Stimulated activated CD8-positive, alpha-beta memory T cell treated with anti-CD3 and anti-CD28 coated beads, Interleukin-4, amount 100 ng/mL, for 24 hours (primary cell): ENCODE measurements around the gene TBC1D9B.
A peak's percentile ranks its signal among the peaks of the same experiment; 100 is the strongest.

Experiments used
- DNase-seq: peaks from one replicate; pipeline ENCODE4 v3.0.0-alpha.2; 2020; ENCODE audit warnings: low read depth

Gene TBC1D9B

DNA sequence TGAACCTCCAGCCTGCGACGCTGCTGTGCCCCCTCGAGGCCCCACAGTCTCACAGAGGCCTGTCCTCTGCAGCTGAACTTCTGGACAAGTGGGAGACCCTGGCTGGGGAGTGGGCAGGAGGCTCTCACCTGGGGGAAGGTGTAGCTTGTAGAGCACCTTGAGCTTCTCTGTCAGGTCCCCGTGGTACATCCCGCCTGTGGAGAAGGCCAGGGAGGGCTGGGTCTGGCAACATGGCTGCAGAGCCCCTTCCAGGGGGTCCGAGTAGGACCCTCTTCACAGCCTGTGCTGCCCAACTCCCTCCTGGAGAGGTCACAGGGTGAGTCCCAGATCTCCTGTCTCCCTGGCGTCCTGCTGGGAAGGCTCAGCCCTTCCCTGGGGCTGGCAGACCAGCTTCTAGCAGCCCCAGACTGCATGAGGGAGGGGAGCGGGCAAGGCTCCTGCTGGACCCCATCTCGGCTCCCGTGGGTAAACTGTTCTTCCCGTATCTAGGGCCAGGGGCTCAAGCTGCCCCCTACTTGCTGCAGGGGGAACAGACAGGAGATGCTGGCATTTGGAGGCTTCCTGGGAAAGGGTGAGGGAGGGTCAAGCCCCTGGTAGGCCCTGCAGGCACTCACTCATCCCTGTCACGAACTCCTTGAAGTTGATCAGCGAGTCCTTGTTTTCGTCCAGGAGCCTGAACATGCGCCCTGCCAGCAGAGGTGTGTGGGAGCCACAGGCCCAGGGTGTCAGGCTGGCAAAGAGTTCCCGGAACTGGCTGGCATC is 37.9 kb downstream of the TBC1D9B start:
- DNase-seq, result no peak

DNA sequence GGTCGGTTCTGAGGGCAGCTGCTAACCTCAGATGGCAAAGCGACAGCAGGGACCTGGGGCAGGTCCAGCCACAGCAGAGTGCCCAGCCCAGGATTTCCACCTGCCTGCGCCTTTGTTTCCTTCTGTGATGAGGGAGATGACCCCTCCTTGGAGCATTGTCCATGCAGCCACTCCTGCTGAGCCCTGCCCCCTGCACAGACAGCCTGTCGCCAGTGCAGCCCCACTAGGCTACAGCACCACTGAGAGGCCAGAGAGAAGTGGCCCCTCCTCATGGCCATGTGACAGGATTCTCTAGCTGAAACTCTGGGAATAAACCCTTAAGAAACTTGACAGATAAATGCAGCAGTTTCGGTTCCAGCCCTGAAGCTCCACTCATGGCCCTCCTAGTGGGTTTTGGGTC is 38.6 kb downstream of the TBC1D9B start:
- no peak for DNase-seq

DNA sequence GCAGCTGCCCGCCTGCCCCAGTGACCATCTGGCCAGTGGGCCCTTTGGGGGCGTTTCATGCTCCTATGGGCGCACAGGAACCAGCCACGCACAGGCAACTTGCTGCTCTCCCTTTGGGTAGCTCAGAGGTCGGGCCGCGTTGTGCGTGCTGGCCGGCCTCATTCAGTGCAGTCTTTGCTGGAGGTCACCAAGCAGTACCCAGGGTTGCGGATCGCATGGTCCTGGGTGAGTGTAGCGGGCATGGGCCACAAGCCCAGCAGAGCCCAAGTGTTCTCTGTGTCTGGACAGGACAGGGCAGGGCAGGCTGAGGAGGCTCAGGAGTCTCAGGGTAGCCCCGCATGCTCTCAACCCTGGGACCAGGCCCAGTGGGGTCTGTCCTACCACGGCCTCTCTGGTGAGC is 39.2 kb downstream of the TBC1D9B start:
- no peak for DNase-seq

DNA sequence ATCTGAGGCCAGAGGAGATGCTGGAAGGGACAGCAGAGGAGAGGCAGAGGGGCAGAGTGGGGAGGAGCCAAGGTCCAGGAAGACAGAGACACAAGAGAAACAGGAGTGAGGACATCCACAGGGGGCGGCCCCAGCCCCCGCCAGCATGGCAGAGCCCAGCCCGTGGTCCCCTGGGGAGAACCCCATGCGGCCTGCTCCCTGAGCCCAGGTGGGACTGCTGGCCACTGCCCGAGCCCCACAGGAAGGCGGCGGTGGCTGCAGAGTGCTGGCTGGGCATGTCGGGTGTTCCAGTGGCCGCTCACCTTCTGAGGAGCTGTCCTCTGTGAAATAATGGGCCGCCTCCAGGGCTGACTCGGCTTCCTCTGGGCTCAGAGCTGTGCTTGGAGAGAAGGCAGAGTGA is 40.2 kb downstream of the TBC1D9B start:
- no peak for DNase-seq

DNA sequence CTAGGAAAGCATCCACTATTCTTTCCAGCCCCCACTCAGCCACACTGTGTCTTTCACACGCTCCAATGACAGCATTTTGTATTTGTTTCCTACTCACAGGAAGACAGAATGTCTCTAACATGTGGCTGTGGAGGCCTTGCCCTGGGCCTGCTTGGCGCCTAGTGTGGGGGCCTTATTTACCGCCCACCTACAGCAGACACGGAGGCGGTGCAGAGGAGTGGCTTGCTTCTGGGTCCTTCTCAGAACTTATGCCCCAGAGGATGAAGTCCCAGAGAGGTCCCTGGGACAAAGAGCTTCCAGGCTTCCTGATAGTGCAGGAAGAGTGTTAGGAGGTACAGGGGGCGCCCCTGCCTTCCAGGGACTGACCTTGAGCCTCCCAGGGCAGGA is 40.6 kb downstream of the TBC1D9B start:
- no peak for DNase-seq

DNA sequence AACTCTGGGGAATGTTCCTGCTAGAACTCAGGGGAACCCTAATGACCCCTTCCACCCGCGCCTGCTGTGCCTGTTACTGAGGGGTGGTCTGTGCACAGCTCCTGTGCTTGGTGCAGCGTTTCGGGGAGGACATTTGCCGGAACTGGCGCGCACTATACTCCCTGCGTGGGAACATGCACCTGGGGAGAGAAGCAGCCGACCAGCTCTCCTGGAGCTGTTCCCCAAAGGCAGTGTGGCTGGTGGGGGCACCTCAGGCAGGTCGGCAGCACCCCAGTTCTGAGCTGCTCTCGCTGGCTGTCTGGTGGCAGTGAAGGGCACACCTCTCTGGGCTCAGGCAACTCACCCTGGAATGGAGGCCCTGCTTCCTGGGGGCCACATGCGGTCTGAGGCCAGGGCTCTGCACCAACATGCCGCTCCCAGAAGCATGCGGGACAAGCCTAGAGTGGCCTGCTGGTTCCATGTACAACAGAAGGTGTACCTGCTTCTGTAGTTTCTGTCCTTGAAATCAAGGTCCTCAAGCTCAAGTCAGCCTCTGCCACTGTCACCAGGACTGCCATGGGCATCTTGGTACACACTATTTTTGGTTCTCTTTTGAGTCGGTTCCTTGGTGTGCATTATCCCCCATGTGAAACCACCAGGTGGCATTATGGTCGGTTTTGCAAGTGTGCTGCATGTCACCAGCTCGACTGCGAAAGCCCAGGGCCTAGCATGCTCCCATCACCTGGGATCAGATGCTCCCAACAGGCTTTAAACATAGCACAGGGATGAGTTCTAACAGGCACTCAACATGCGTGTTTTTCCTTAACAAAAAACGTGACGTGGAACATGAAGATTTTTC is 41.2 kb downstream of the TBC1D9B start:
- no peak for DNase-seq

DNA sequence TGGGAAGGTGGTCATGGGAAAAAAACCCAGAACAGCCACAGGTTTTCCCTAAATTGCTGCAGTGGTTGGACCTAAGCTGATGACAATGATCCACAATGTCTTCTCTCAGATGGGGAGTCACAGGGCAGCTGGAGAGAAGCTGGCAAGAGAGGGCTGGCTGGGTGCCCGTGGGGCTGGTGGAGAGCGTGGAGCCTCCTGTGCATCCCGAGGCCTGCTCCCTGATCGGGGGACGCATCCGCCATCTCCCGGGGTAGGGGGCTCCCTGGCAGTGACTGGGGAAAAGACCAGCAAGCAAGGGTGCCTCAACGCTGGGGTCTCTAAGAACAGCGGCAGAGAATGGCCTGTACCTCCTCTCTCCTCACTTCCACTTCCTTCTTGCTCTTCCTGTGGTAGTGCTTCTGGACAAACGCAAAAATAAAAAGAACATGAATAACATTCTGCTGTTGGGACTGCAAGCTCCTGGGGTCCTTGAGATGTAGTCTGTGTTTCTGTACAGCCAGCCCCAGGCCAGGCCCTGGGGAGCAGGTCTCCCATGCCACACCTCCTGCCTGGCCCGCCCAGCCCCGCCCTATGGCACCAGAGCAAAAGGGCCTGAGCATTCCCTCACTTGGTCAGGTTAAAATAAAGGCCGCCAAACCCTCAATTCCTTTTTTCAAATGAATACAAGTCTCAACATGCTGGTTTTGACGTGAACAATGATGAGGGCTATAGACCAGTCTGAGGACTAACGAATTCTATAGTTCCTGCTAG is 42.0 kb downstream of the TBC1D9B start:
- no peak for DNase-seq

DNA sequence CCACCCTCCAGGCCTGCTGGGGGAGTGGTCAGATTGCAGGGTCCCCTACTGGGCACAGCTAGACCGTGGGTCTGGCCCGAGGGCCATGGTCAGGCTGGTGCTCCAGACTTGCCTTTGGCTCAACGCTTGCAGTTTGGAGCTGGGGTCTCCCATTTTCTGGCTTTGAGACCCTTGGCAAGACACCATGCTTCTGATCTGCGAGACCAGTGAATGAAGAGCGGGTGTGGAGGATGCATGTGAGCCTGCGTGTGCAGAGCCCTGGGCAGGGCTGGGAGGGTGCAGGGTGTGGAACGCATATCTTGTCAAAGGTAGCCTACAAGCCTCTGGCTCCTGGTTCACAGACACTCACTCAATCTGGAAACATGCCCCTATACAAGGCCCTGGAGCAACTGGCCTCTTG is 43.0 kb downstream of the TBC1D9B start:
- no peak for DNase-seq

- DNase-seq, result no peak
These were observed 44.1 kb downstream of the TBC1D9B start for GRCh38 chr5:179863449-179864085.

DNA sequence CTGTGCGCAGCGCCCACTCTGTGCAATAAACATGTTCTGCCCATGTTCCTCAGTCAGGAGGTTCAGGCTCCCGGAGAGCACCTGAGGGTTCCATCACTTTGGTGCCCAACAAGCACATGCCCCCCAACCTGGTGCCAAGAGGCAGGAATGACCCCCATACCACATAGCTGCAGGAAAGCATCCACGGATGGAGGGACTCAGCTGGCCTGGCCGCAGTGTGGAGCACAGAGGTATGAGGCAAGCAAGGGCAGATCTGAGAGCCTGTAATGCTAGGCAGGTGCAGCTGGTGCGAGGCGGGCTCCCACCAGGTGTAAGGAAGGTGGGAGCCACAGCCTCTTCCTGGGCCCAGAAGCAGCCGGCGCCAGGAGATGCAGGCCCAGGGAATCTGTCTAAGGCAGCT is 44.8 kb downstream of the TBC1D9B start:
- DNase-seq, result no peak

DNA sequence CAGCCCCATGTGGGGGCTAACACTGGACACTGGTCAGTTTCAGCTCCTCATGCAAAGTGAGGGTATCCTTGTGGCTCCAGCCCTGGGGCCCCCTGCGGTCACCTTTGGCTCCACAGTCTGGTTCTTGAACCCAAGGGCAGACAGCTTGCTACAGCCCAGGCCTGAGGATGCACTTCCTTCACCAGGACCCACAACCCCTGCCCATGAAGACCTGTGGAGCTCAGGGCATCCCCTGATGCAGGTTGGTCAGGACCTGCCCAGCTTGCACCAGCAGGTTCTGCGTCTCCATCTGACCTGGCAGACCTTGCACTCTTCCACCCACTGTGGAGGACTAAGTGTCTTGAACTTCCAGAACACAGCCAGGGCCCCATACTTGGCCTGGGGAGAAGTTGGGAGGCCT is 45.4 kb downstream of the TBC1D9B start:
- DNase-seq, result no peak

DNA sequence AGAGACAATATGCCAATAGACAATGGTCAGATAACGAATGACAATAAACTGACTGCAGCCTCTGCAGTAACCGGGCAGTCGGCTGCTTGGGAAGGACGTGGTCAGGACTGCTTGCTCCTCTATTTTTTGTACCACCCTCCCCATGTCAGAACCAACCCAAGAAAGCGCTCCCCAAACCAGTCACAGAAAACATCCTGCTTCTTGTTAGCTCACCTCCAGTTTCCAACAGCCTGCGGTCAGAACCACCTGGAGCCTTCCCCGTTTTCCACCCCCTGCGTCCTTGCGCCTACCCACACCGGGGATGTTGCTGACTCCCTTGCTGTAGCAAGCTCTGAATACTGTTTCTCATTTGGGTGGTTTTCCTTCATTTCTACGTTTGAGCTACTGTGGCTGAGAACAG is 47.4 kb downstream of the TBC1D9B start:
- no peak for DNase-seq

DNA sequence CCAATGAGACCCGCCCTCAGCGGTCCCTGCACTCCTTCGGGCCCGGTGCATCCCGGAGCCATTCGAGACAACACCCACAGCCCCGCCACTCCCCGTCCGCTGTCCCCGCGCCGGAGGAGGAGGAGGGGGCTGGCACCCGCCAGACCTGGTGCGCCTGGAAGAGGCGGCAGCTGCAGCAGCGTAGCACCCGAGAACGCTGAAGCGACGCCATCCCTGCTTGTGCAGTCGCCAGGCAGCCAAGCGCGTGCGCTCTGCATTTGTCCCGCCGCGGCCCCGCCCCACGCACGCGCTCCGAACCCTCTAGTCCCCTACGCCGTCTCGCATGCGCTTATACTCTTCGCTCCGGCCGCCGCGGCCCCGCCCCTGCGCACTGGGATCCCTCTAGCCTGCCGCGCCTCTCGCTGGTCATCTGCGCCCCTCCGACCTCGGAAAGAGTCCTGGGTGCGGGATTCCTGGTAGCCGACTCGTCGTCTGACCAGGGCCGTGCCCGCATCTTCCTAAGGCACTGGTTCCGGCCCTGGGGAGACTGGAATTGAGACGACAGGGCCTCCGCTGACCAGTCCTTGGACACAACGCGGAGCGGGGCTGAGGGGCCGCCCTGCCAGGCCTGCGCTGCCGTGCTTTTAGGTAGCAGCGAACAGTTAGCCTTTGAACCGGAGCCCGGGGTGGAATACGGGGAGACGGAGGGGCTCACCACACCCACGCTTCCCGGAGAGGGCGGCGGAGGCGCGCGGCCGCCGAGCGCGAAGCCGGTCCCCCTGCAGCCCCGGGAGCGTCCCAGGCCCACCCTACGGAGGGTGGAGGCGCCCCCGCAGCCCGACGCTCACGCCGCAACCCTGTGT is 48.9 kb downstream of the TBC1D9B start, which contains the start of gene MRNIP:
Gene MRNIP, minus strand, starts transcription at position 232 of the 842 bp plus-strand sequence. Its CDS starts 21 bp downstream, at position 211.
- peak; percentile 91 for DNase-seq

DNA sequence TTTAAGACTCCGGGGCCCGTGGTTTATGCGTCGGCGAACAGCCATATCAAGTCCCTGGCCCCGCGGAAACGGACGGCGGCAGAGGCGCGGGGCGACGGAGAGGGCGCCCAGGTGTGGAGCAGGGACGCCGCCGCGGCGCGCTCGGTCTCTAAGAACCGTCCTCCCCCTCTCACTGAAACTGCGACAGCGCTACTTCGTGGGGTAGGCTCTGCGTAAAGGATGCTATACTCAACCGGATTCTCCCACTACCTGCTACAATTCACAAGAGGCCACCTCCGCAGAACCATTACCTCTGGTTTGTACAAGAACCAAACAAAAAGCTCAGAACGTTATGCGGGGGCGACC is 49.5 kb downstream of the TBC1D9B start:
- DNase-seq, result no peak

DNA sequence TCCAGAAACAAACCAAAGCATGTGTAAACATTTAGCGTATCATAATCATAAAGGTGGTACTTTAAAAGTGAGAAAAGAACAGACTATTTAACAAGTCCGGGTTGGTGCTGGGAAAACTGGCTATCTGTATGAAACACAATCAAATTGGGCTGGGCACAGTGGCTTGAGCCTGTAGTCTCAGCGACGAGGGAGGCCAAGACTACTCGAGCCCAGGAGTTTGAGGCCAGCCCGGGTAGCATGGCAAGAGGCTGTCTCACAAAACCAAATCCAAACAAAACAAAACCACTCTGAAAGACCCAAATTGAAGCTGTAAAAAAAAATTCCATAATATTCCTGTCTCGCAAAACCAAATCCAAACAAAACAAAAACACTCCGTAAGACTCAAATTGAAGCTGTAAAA is 53.3 kb downstream of the TBC1D9B start:
- DNase-seq, result no peak

- DNase-seq, result no peak
These were observed 54.6 kb downstream of the TBC1D9B start for GRCh38 chr5:179852993-179853547.

DNA sequence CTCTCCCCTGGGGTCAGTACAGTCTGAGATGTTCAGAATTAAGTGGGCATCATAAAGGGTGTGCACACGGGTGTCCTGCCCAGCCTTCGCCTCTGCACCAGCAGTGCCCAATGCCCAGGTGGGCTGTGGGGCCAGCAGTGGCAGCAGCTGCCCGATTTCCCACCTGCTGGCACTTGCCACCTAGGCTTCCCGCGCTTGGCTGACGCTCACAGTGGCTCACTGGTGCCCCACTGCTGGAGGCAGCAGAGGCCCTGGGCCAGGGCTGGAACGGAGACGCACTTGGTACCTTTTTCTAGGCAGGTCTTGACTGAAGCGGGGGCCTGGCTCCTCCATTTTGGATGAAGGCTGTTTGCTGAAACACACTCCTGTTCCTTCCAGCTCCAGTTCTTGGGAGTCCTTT is 66.1 kb downstream of the TBC1D9B start:
- no peak for DNase-seq

- DNase-seq, result no peak
These were observed 66.9 kb downstream of the TBC1D9B start for GRCh38 chr5:179840766-179841165.

- no peak for DNase-seq
These were observed 67.4 kb downstream of the TBC1D9B start for GRCh38 chr5:179840321-179840720.

GRCh38 chr5:179839328-179840256 is 68.1 kb downstream of the TBC1D9B start:
- no peak for DNase-seq
